ENCODE results near the gene EAF2.
A peak's percentile ranks its signal among the peaks of the same experiment; 100 is the strongest.

EAF2 gene

GRCh38 chr3:121863801-121864200, 28.8 kb downstream of the EAF2 start:
- no peak for DNase-seq

- DNase-seq = no peak
Measured at GRCh38 chr3:121869736-121870135, 34.7 kb downstream of the EAF2 start.

- no peak for DNase-seq
Measured at GRCh38 chr3:121870717-121871116, 35.7 kb downstream of the EAF2 start.

- DNase-seq = no peak
Measured at GRCh38 chr3:121871430-121871829, 36.4 kb downstream of the EAF2 start.

- DNase-seq = no peak
Measured at GRCh38 chr3:121878411-121878810, 43.4 kb downstream of the EAF2 start.

GRCh38 chr3:121883507-121883906, 48.5 kb downstream of the EAF2 start:
- DNase-seq = peak; percentile 28

- DNase-seq = no peak
Measured at GRCh38 chr3:121885386-121885785, 50.4 kb downstream of the EAF2 start.

- DNase-seq = no peak
Measured at GRCh38 chr3:121894301-121894990, 59.4 kb downstream of the EAF2 start, which contains the start of gene SLC15A2. SLC15A2 (plus strand) TSS chr3:121894401; CDS start chr3:121894477, 76 bp downstream.

- DNase-seq = no peak
Measured at GRCh38 chr3:121895121-121895520, 60.1 kb downstream of the EAF2 start.

GRCh38 chr3:121895736-121896135, 60.7 kb downstream of the EAF2 start:
- no peak for DNase-seq

- no peak for DNase-seq
Measured at GRCh38 chr3:121896823-121897222, 61.8 kb downstream of the EAF2 start.

GRCh38 chr3:121897296-121897695, 62.3 kb downstream of the EAF2 start:
- DNase-seq = no peak

GRCh38 chr3:121913305-121913990, 78.4 kb downstream of the EAF2 start:
- DNase-seq = no peak

- no peak for DNase-seq
Measured at GRCh38 chr3:121914081-121914998, 79.3 kb downstream of the EAF2 start.

- DNase-seq = no peak
Measured at GRCh38 chr3:121916189-121916588, 81.2 kb downstream of the EAF2 start.

- no peak for DNase-seq
Measured at GRCh38 chr3:121918779-121919483, 83.9 kb downstream of the EAF2 start.

GRCh38 chr3:121924734-121925133, 89.7 kb downstream of the EAF2 start:
- DNase-seq = no peak

GRCh38 chr3:121926380-121926779, 91.4 kb downstream of the EAF2 start:
- DNase-seq = no peak

Measured in fibroblast of upper back skin (primary cell).